Bronchial epithelial cell (primary cell): Measurements from ENCODE around the gene SH2D4B. TPM values are rescaled to one million over a fixed set of nuclear protein-coding genes. Genes with fewer than 3 reads are reported as not detected.

Experiments
- DNase-seq: peaks from one replicate; pipeline ENCODE4 v3.0.0-alpha.2; 2010; ENCODE audit warnings: low read depth
- FAIRE-seq: peaks from 2 replicates; lab custom pipeline; 2011; peaks lifted over from hg19 to GRCh38; lab: Jason Lieb, UNC
- H3K27me3 ChIP-seq: 2 replicates; pipeline ENCODE4 v1.5.1; 2011; ENCODE audit warnings: low read length; ENCODE audit not compliant: control insufficient read depth, insufficient read depth
- H3K36me3 ChIP-seq: 2 replicates; pipeline ENCODE4 v1.5.1; 2011; ENCODE audit warnings: low read length; ENCODE audit not compliant: control insufficient read depth, insufficient read depth
- H3K4me3 ChIP-seq: 2 replicates; pipeline ENCODE4 v1.5.1; 2011; ENCODE audit warnings: mild to moderate bottlenecking, low read depth, low read length, control low read depth
- CTCF ChIP-seq: IDR thresholded peaks from 2 replicates; pipeline ENCODE4 v1.5.1; 2011; ENCODE audit warnings: mild to moderate bottlenecking, moderate library complexity, low read length, control low read depth, inconsistent platforms; ENCODE audit not compliant: insufficient read depth, severe bottlenecking
- total RNA-seq: library from RNA; depleted of rRNA; stranded (reverse); fragments of >200 nt; gene quantifications from 2 replicates; pipeline ENCODE4 v1.2.1, GENCODE V29; 2014

SH2D4B gene
- total RNA-seq, 1 donor from 2014 or later = under 0.01 TPM

GRCh38 chr10:80569131-80569895 is 31.6 kb downstream of the SH2D4B start:
- no peak for TF ChIP-seq CTCF
- no peaks in the 10 kb centered on the region for H3K27me3 ChIP-seq
- DNase-seq (no peak), FAIRE-seq (no peak)
- H3K36me3 ChIP-seq = no peaks in the 10 kb centered on the region
- no peak overlapping the region for H3K4me3 ChIP-seq

- no peak for DNase-seq
- FAIRE-seq = no peak
- H3K27me3 ChIP-seq = no peaks in the 10 kb centered on the region
- TF ChIP-seq CTCF = no peak
- H3K36me3 ChIP-seq = no peaks in the 10 kb centered on the region
- no peak overlapping the region for H3K4me3 ChIP-seq
Observed at GRCh38 chr10:80571352-80571751, 33.6 kb downstream of the SH2D4B start.

GRCh38 chr10:80579181-80579763 is 41.6 kb downstream of the SH2D4B start:
- TF ChIP-seq CTCF = no peak
- no peak for DNase-seq
- Histone ChIP-seq H3K4me3 (no peak overlapping the region), H3K27me3 (no peaks in the 10 kb centered on the region), H3K36me3 (no peaks in the 10 kb centered on the region)
- FAIRE-seq = no peak

GRCh38 chr10:80579849-80580637 is 42.3 kb downstream of the SH2D4B start:
- peak; percentile 40 for FAIRE-seq
- H3K4me3 ChIP-seq = no peak overlapping the region
- no peak for DNase-seq
- H3K36me3 ChIP-seq = no peaks in the 10 kb centered on the region
- TF ChIP-seq CTCF = no peak
- no peaks in the 10 kb centered on the region for H3K27me3 ChIP-seq

- Histone ChIP-seq H3K36me3 (no peaks in the 10 kb centered on the region), H3K27me3 (no peaks in the 10 kb centered on the region), H3K4me3 (no peak overlapping the region)
- FAIRE-seq = peak; percentile 28
- no peak for DNase-seq
- TF ChIP-seq CTCF = no peak
Observed at GRCh38 chr10:80580638-80581468, 43.2 kb downstream of the SH2D4B start.
